Lung (tissue), 12 donors: Measurements from ENCODE around the gene STK25. TPM values are rescaled to one million over a fixed set of nuclear protein-coding genes. Genes with fewer than 3 reads are reported as not detected.

Experiments used
- ATAC-seq: fragments of 200-7000 bp; cut with Tn5 transposase; one replicate; pipeline ENCODE4 v1.9.1; 2020; ENCODE audit warnings: moderate number of reproducible peaks; ENCODE audit not compliant: insufficient read depth, low FRiP score
- DNase-seq, 3 donors: peaks; one replicate each; pipeline ENCODE4 v3.0.0-alpha.2; 2013 to 2017
- H3K27ac ChIP-seq, 2 donors: one replicate each; pipeline ENCODE4 v1.5.1; 2013; ENCODE audit warnings: mild to moderate bottlenecking in 2 of 2, moderate library complexity in 2 of 2, control low read depth in 1 of 2, inconsistent platforms in 1 of 2, low read depth in 1 of 2, low read length in 1 of 2
- H3K27me3 ChIP-seq, 3 donors: one replicate each; pipeline ENCODE4 v1.5.1; 2013; ENCODE audit warnings: low read length in 2 of 3; ENCODE audit not compliant: control insufficient read depth in 3 of 3, insufficient read depth in 3 of 3
- H3K36me3 ChIP-seq, 4 donors: one replicate each; pipeline ENCODE4 v1.5.1; 2013; ENCODE audit warnings: low read length in 4 of 4, mild to moderate bottlenecking in 1 of 4, moderate library complexity in 1 of 4; ENCODE audit not compliant: control insufficient read depth in 4 of 4, insufficient read depth in 4 of 4
- H3K4me1 ChIP-seq, 5 donors: one replicate each; pipeline ENCODE4 v1.5.1; 2013; ENCODE audit warnings: low read length in 5 of 5, mild to moderate bottlenecking in 2 of 5, moderate library complexity in 1 of 5; ENCODE audit not compliant: control insufficient read depth in 5 of 5, insufficient read depth in 5 of 5
- H3K4me3 ChIP-seq: one replicate; pipeline ENCODE4 v1.5.1; 2013; ENCODE audit warnings: mild to moderate bottlenecking, control low read depth, moderate library complexity
- H3K9ac ChIP-seq, 2 donors: one replicate each; pipeline ENCODE4 v1.5.1; 2013; ENCODE audit warnings: low read length in 2 of 2, control low read depth in 1 of 2; ENCODE audit not compliant: insufficient read depth in 1 of 2
- H3K9me3 ChIP-seq, 4 donors: one replicate each; pipeline ENCODE4 v1.5.1; 2013; ENCODE audit warnings: low read length in 3 of 4, mild to moderate bottlenecking in 1 of 4, moderate library complexity in 1 of 4; ENCODE audit not compliant: control insufficient read depth in 4 of 4, insufficient read depth in 3 of 4
- CTCF ChIP-seq: IDR thresholded peaks from 2 replicates; pipeline ENCODE4 v1.5.1; 2012; ENCODE audit warnings: mild to moderate bottlenecking; ENCODE audit errors: control extremely low read depth, extremely low read depth
- WGBS, 2 donors: extraction: QIAGEN DNeasy Blood & Tissue Kit; methylation state at CpG; one replicate each; pipeline ENCODE4 v1.1.7; 2013; 5-methylcytosine and 5-hydroxymethylcytosine counted together
- polyA plus RNA-seq, 2 donors: library from polyadenylated mRNA; stranded (reverse); fragments of 200-250 nt; gene quantifications; one replicate each; pipeline ENCODE4 v1.2.1, GENCODE V29; 2013
- total RNA-seq, 2 donors: library from RNA; depleted of rRNA in 1 of 2; stranded (reverse); fragments of >200 nt in 1 of 2; gene quantifications; one replicate each; pipeline ENCODE4 v1.2.1, GENCODE V29; 2014 to 2021
- donor health status: control.
- donor health status: control.
- donor health status: Bipolar disorder and iron deficiency.
- donor health status: healthy.
- donor health status: DM: yes; HTN: yes; CAD: no.

The STK25 gene
- total and polyA plus RNA-seq, 4 donors = 126 to 182 (median 136) TPM

GRCh38 chr2:241491549-241492173 is 16.7 kb downstream of the STK25 start:
- no peak for TF ChIP-seq CTCF
- 90 to 93% methylated on average over 15 of the region's 15 CpGs for WGBS, 2 donors
- Histone ChIP-seq H3K36me3 (peaks cover 5 to 35% (median 19%) of the 10 kb centered on the region in 4 donors), H3K4me3 (no peak overlapping the region), H3K9me3 (no peaks in the 10 kb centered on the region), H3K9ac (no peak overlapping the region), H3K27ac (no peak overlapping the region), H3K27me3 (no peaks in the 10 kb centered on the region), H3K4me1 (peaks cover 0 to 5% (median 0%) of the 10 kb centered on the region in 5 donors)
- DNase-seq = no peak
- no peak for ATAC-seq

- no peaks in the 10 kb centered on the region for H3K27me3 ChIP-seq
- H3K4me3 ChIP-seq = no peak overlapping the region
- TF ChIP-seq CTCF = no peak
- peaks cover 5 to 32% (median 15%) of the 10 kb centered on the region in 4 donors for H3K36me3 ChIP-seq
- peaks cover 0 to 5% (median 0%) of the 10 kb centered on the region in 5 donors for H3K4me1 ChIP-seq
- WGBS, 2 donors = 83 to 89% methylated on average over 16 of the region's 16 CpGs
- no peaks in the 10 kb centered on the region for H3K9me3 ChIP-seq
- H3K27ac ChIP-seq = no peak overlapping the region
- H3K9ac ChIP-seq = no peak overlapping the region
- ATAC-seq = no peak
- DNase-seq = no peak
Observed at GRCh38 chr2:241490825-241491506, 17.4 kb downstream of the STK25 start.

- DNase-seq (no peak), ATAC-seq (no peak)
- 83 to 85% methylated on average over 15 of the region's 15 CpGs for WGBS, 2 donors
- Histone ChIP-seq H3K9me3 (no peaks in the 10 kb centered on the region), H3K9ac (no peak overlapping the region), H3K4me3 (no peak overlapping the region), H3K36me3 (peaks cover 2 to 23% (median 8%) of the 10 kb centered on the region in 4 donors), H3K27ac (no peak overlapping the region), H3K4me1 (peaks cover 0 to 5% (median 0%) of the 10 kb centered on the region in 5 donors), H3K27me3 (no peaks in the 10 kb centered on the region)
- no peak for TF ChIP-seq CTCF
Observed at GRCh38 chr2:241489733-241490680, 18.4 kb downstream of the STK25 start.
